HEK293T (cell line): Measurements from ENCODE around the gene FANCB.

Source experiments
- CTCF ChIA-PET: fragments of 350-600 bp; formaldehyde crosslinking; extraction: SDS; loops from one replicate; lab custom pipeline; 2021; ENCODE audit warnings: antibody characterized with exemption, inconsistent platforms; lab: Yijun Ruan, JAX
- POLR2A ChIA-PET: fragments of 350-600 bp; formaldehyde crosslinking; extraction: SDS; loops from one replicate; lab custom pipeline; 2020; ENCODE audit warnings: antibody characterized with exemption, inconsistent platforms; lab: Yijun Ruan, JAX
- DNase-seq: peaks from one replicate; pipeline ENCODE4 v3.0.0; 2012; ENCODE audit warnings: mixed read lengths; ENCODE audit errors: extremely low spot score
- ARNT ChIP-seq: fragments of 450-650 bp; IDR thresholded peaks from 2 replicates; pipeline ENCODE4 v1.6.1; 2017; ENCODE audit warnings: mild to moderate bottlenecking
- BHLHE40 ChIP-seq: fragments of 450-650 bp; IDR thresholded peaks from 2 replicates; pipeline ENCODE4 v1.6.1; 2016; ENCODE audit warnings: mild to moderate bottlenecking, moderate library complexity, borderline replicate concordance
- CTBP1 ChIP-seq: fragments of 450-650 bp; IDR thresholded peaks from 2 replicates; pipeline ENCODE4 v1.6.1; 2016; ENCODE audit warnings: borderline replicate concordance
- ELF4 ChIP-seq: fragments of 450-650 bp; IDR thresholded peaks from 2 replicates; pipeline ENCODE4 v1.6.1; 2017; ENCODE audit warnings: antibody characterized with exemption
- FOXA1 ChIP-seq: fragments of 450-650 bp; IDR thresholded peaks from 2 replicates; pipeline ENCODE4 v1.6.1; 2016; ENCODE audit warnings: mild to moderate bottlenecking
- FOXK2 ChIP-seq: fragments of 450-650 bp; IDR thresholded peaks from 2 replicates; pipeline ENCODE4 v1.6.1; 2016; ENCODE audit warnings: mild to moderate bottlenecking
- FOXM1 ChIP-seq: fragments of 450-650 bp; IDR thresholded peaks from 2 replicates; pipeline ENCODE4 v1.6.1; 2017; ENCODE audit warnings: mild to moderate bottlenecking, borderline replicate concordance
- HDGF ChIP-seq: fragments of 450-650 bp; IDR thresholded peaks from 2 replicates; pipeline ENCODE4 v1.6.1; 2017; ENCODE audit warnings: antibody characterized with exemption, borderline replicate concordance
- L3MBTL2 ChIP-seq: fragments of 450-650 bp; conservative IDR thresholded peaks from 2 replicates; pipeline ENCODE4 v1.6.1; 2016; ENCODE audit warnings: mild to moderate bottlenecking
- LEF1 ChIP-seq: fragments of 450-650 bp; IDR thresholded peaks from 2 replicates; pipeline ENCODE4 v1.6.1; 2017; ENCODE audit warnings: mild to moderate bottlenecking, borderline replicate concordance
- NFRKB ChIP-seq: fragments of 450-650 bp; IDR thresholded peaks from 2 replicates; pipeline ENCODE4 v1.6.1; 2016; ENCODE audit warnings: mild to moderate bottlenecking, moderate library complexity
- PKNOX1 ChIP-seq: fragments of 450-650 bp; IDR thresholded peaks from 2 replicates; pipeline ENCODE4 v1.6.1; 2016
- SP1 ChIP-seq: fragments of 450-650 bp; IDR thresholded peaks from 2 replicates; pipeline ENCODE4 v1.6.1; 2017
- SUZ12 ChIP-seq: fragments of 450-650 bp; IDR thresholded peaks from 2 replicates; pipeline ENCODE4 v1.6.1; 2016; ENCODE audit warnings: mild to moderate bottlenecking
- TARDBP ChIP-seq: fragments of 450-650 bp; IDR thresholded peaks from 2 replicates; pipeline ENCODE4 v1.6.1; 2016
- ZNF384 ChIP-seq: fragments of 450-650 bp; IDR thresholded peaks from 2 replicates; pipeline ENCODE4 v1.6.1; 2016

Gene FANCB

GRCh38 chrX:14832151-14832550, 40.7 kb downstream of the FANCB start:
- TF ChIP-seq ARNT (no peak), PKNOX1 (no peak), NFRKB (no peak), TARDBP (no peak), ZNF384 (no peak), CTBP1 (no peak), FOXM1 (no peak), FOXA1 (no peak), LEF1 (no peak)
- no peak for DNase-seq
- CTCF ChIA-PET: no interaction called here
- POLR2A ChIA-PET: no interaction called here

GRCh38 chrX:14829643-14830042, 43.2 kb downstream of the FANCB start:
- no peak for DNase-seq
- POLR2A ChIA-PET: no interaction called here
- TF ChIP-seq LEF1: no peak
- TF ChIP-seq ZNF384: no peak
- TF ChIP-seq SUZ12: no peak
- TF ChIP-seq ARNT: no peak
- CTCF ChIA-PET: no interaction called here

DNA sequence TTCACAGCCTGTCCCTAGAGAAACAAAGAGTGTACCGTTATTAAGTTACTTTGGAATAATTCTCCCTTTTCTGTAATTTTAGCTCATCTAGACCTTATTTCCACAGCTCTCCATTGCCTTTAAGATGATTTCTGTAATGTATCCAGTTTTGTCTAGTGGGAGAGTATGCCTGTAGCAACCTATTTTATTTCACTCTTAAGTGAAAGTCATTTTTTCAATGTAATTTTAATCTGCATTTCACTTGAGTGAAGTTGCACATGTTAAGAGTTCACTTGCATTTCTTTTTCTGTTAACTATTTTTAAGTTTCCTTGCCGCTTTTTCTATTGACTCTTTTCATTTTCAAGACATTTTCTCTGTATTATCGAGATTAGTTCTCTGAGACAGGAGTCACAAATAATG, 46.5 kb downstream of the FANCB start:
- POLR2A ChIA-PET: no interaction called here
- DNase-seq: no peak
- TF ChIP-seq LEF1: no peak
- no peak for TF ChIP-seq ARNT
- TF ChIP-seq ELF4: no peak
- TF ChIP-seq ZNF384: no peak
- no peak for TF ChIP-seq FOXA1
- TF ChIP-seq HDGF: no peak
- CTCF ChIA-PET: no interaction called here

GRCh38 chrX:14825851-14826250, 47.0 kb downstream of the FANCB start:
- CTCF ChIA-PET: no interaction called here
- DNase-seq: no peak

GRCh38 chrX:14819769-14820168, 53.1 kb downstream of the FANCB start:
- CTCF ChIA-PET: no interaction called here
- no peak for TF ChIP-seq FOXK2
- TF ChIP-seq FOXM1: no peak
- no peak for TF ChIP-seq L3MBTL2
- TF ChIP-seq CTBP1: no peak
- TF ChIP-seq SUZ12: no peak
- no peak for TF ChIP-seq ARNT
- no peak for TF ChIP-seq ELF4
- no peak for TF ChIP-seq ZNF384
- TF ChIP-seq FOXA1: no peak
- TF ChIP-seq NFRKB: no peak
- TF ChIP-seq LEF1: no peak
- TF ChIP-seq SP1: no peak
- no peak for TF ChIP-seq TARDBP
- TF ChIP-seq HDGF: no peak
- no peak for TF ChIP-seq BHLHE40
- no peak for TF ChIP-seq PKNOX1
- POLR2A ChIA-PET: no interaction called here
- no peak for DNase-seq

More at GRCh38 chrX:14825851-14826250, 47.0 kb downstream of the FANCB start:
- POLR2A ChIA-PET: no interaction called here
- TF ChIP-seq ELF4 (no peak), BHLHE40 (no peak), SP1 (no peak), LEF1 (no peak), FOXM1 (no peak), PKNOX1 (no peak), HDGF (no peak), FOXA1 (no peak), ZNF384 (no peak), L3MBTL2 (no peak), FOXK2 (no peak), ARNT (no peak), SUZ12 (no peak), CTBP1 (no peak), TARDBP (no peak), NFRKB (no peak)

GRCh38 chrX:14817571-14817970, 55.3 kb downstream of the FANCB start:
- TF ChIP-seq PKNOX1: no peak
- no peak for TF ChIP-seq FOXM1
- no peak for TF ChIP-seq ELF4
- no peak for TF ChIP-seq CTBP1
- no peak for TF ChIP-seq HDGF
- TF ChIP-seq SP1: no peak
- no peak for TF ChIP-seq FOXK2
- TF ChIP-seq ZNF384: no peak
- no peak for TF ChIP-seq ARNT
- no peak for TF ChIP-seq BHLHE40
- no peak for TF ChIP-seq LEF1
- no peak for TF ChIP-seq L3MBTL2
- TF ChIP-seq TARDBP: no peak
- no peak for TF ChIP-seq NFRKB
- TF ChIP-seq FOXA1: no peak
- no peak for TF ChIP-seq SUZ12
- CTCF ChIA-PET: no interaction called here
- DNase-seq: no peak
- POLR2A ChIA-PET: no interaction called here
